HG02763 (cell line): ENCODE results near the gene FANCC.

ENCODE experiments used
- ATAC-seq: cut with Tn5 transposase; IDR thresholded peaks from one replicate; pipeline ENCODE4 v1.9.1; 2021; ENCODE audit warnings: mild to moderate bottlenecking, moderate library complexity; ENCODE audit not compliant: unreplicated experiment

The FANCC gene

GRCh38 chr9:95076696-95077052, 240.8 kb downstream of the FANCC start:
- ATAC-seq, result no peak

DNA sequence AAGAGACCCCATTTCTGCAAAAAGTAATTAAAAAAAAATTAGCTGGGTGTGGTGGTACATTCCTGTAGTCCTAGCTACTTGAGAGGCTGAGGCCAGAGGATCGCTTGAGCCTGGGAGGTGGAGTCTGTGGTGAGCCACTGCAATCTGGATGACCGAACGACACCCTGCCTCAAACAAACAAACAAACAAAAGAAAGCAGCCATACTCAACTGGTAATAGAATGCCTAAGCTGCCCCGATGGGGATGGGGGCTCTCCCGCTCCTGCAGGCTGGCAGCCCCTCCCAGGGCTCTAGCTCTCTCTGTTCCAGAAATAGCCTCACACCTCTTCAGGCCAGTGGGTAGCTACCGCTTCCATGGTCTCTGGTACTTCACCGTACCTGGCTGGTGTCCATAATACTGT, 241.8 kb downstream of the FANCC start:
- no peak for ATAC-seq

- ATAC-seq, result no peak
Observed at GRCh38 chr9:95074632-95075031, 242.9 kb downstream of the FANCC start.

DNA sequence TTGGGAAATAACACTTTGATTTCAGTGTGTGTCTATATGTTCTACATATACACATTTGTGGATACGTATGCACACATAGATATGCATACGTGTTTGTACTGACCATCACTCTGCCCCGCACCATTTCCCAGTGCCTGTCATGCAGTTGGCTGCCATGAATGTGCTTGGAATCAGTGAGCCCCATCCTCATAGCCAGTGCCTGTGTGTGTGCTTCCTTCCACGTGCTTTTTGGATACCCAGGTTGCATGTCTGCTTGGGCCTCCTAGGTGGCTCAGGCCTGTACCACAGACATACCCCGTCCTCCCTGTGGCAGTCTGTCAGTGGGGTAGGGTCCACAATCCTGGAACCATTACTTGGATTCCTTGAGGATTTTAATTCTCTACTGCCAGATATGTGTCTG, 243.6 kb downstream of the FANCC start:
- no peak for ATAC-seq

DNA sequence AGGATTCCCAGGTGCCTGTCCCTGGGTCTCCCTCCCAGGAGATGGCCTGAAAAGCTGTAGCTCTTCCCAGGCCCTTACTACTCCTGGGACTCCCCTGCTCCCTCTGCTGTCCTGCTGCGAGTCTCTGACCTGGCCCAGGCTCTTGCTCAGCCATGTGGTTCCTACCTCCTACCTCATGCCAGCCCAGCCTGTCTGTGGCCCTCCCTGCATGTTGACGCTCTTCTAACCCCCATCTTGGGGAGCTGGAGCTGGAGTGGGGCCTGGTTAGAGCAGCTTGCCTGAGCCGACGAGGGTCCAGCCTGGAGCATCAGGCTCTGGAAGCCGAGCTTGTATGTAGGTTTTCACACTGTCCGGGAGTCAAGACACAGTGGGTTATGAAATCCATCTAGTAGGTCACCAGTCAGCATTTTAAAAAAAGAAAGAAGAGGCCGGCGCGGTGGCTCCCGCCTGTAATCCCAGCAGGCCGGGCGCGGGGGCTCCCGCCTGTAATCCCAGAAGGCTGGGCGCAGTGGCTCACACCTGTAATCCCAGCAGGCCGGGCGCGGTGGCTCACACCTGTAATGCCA, 244.4 kb downstream of the FANCC start:
- no peak for ATAC-seq

GRCh38 chr9:95071925-95072324, 245.6 kb downstream of the FANCC start:
- no peak for ATAC-seq

GRCh38 chr9:95071450-95071849, 246.1 kb downstream of the FANCC start:
- ATAC-seq, result no peak

GRCh38 chr9:95070549-95071021, 246.9 kb downstream of the FANCC start:
- no peak for ATAC-seq

GRCh38 chr9:95067897-95068296, 249.6 kb downstream of the FANCC start:
- ATAC-seq, result no peak

DNA sequence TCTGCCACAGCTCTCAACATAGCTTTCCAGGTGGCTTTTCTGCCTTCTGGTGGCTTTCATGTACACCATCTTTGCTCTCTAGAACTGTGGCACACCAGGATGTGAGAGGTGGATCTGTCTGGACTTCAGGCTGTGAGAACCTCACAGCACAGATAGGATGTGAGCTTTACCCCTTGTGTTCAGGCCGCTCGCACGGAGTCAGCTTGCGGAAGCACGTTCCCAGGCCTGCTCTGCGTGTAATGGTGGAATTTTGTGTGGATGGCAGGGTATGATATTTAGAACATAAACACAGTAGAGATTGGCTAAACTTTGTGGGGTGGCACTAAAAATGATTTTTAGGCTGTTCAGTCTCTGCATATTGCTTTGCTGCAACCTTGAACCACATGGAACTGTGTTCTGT, 250.5 kb downstream of the FANCC start:
- no peak for ATAC-seq

GRCh38 chr9:95065224-95065623, 252.3 kb downstream of the FANCC start:
- no peak for ATAC-seq

DNA sequence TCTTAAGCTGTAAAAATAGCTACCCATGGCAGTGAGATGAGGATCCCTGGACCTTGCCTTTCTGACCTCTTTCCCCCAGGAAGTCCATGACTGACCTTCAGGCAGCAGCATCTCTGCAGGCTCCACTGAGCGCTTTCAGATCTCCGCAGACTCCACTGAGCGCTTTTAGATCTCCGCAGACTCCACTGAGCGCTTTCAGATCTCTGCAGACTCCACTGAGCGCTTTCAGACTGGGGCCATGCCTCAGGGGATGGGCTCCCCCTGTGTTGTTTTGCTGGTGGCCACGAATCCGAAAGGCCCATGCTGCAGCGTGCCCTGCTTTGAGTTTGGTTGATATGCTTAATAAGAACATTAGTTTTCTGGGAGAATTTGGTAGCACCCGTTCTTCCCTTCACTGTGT, 254.2 kb downstream of the FANCC start:
- ATAC-seq, result no peak

DNA sequence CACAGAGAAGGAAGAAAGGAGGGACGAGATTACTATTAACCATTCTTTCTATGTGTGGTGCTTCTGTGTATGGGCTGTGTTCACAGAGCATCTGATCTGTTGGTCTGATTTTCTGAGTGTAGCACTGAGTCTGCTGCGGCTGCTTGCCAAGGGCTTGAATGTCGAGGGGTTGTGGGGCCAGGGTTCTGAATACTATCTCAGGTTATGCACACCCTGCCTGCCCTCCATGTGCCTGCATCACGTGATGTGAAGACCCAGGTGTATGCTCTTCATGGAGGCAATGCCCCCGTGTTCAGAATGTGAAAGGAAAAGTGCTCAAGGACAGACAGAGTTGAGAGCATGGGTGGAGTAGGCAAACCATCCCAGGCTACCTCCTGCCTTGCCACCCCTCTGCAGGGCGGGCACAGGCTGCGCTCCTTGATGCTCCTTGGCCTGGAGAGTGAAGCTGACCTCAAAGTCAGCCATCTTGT, 254.9 kb downstream of the FANCC start:
- ATAC-seq, result no peak

- no peak for ATAC-seq
Observed at GRCh38 chr9:95061916-95062595, 255.5 kb downstream of the FANCC start.

GRCh38 chr9:95060916-95061315, 256.6 kb downstream of the FANCC start:
- no peak for ATAC-seq

DNA sequence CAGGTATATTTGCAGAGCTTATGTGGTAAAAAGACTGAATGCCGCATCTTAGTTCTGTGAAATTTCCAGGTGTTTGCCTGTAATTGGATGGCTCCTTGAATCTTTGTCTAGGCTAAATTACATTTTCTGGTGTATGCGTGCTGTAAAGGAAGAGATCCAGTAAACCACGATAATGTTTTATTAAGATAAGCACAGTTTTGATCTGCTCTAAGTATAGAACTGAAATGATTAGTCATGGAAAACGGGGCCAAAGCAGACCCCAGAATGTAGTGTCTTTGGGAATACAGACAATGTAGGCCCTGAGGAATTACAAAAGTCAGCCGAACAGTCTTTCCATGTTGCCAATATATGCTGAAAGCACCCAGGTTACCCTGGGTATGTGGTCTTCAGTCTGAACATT, 257.3 kb downstream of the FANCC start:
- ATAC-seq, result no peak

DNA sequence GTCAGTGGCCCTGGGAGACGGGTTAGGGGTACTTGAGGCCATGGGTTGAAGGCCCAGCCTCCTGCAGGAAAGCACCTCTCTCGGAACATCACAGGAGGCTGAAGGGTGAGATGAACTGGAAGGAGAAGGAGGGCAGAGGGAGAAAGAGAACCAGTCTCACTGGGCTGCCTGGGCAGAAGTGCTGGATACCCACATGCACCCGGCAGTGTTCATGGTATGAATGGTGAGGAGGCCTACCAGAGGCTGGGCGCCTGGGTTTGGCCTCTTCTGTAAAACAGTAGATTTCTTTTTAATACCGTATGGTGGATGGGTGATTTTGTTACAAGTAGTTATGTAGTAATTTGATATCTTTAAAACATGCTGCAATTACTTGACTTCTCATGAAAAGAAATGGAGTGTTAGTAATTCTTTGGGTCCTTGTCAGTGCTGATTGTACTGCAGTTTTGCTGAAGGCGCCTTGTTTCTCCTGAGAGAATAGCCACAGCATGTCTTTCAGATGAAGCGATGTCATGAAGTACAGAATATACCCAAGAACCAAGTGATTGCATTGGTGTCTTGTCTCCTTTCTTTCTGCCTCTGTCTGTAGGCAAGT, 258.6 kb downstream of the FANCC start:
- ATAC-seq, result no peak

DNA sequence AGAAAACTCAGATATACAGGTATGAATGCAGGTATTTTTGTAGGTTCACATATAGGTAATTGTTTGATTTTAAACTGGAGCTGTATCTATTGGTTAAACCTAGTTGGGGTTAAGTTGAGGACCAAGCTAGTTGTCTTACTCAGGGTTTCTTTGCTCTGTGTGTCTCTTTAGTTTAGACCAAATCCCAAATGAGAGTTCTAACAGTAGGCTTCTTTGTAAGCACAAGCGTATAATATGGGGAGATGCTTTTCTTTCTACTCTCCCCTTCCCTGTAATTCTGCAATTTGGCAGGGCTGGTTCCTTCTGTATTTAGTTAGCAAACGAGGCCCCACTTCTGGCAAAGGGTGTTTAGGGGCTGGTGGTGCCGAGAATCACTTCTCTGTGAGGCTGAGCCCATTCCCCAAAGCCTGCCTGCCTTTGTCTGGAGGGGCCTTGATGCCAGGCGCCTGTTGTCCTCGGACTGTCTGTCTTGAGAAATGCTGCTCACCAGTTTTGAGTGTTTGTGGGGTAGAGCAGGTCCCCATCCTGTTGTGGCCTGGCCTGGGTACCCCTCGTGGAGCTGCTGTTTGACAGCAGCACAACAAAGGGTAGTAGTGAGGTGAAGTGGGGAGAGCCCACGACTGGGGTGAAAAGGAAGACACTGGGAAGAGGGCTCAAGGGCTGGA, 259.3 kb downstream of the FANCC start:
- ATAC-seq, result no peak

DNA sequence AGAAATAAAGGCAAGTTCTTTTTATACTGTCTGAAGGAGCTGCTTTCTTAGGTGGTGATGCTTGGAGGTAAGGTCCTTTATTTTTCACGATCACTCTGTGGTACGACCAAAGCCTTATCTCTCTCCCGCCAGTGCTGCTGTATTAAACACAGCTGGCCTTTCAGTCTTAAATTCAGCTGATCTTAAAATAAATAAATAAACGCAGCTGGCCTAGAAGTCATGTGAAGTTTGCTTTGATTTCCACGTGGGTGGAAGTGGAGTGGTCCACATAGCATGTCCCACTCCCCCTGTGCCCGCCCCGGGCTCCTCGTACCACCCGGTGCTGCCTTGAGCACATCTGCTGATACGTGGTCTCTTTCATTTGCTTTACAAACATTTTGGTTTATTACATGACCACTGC, 260.4 kb downstream of the FANCC start:
- ATAC-seq, result no peak

DNA sequence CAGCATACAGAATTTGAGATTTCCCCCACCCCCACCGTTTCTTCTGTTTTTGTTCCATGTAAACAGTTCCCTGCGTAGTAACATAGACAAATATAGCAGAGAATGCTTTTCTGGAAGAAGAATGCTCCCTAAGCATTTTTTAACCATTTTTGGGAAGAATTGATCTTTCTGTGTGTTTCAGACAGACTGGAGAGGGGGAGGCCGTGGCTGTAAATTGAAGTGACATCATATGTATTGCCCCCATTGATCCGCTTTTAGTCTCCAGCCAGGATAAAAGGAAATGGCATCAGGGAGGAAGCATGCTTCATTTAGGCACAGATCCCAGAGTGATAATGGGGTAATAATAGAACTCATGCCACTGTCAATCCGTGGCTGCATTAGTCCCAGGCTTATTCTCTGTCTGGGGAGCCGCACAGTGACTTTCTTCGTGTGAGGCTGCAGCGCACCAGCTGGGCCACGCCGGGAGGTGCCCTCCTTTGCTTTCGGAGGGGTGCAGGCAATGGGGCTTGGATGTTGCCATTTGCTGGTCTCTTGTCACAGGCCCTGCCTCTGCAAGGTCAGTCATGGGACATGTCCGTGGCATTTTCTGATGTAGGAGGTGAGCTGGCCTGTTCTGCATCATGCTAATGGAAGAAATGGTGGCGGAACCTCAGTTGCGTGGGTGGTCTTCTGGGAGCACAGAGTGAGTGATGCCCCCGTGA, 261.5 kb downstream of the FANCC start:
- no peak for ATAC-seq

DNA sequence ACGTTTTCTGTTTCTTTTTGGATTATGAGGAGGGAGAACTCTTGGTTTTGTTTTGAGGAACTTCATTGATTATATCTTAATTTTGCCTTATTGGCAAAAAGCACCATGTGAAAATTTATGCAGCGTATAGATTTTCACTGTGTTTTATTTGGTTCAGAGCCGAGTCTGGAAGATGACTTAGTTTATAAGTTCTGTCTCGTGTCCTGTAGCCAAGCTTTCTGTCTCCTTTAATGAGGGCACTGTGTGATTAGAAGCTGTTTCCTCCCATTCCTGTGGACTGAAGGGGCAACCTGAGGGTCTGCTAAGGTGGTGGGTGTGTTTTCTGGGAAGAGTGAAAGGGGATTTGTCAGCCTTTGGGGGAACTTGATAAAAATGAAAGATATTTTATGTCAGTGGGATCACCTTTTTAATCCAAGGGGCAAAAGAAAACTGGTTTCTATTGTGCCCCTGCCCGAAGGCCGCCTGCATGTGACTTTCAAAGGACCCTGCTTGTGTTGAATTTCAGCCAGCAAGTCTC, 262.1 kb downstream of the FANCC start:
- no peak for ATAC-seq
